GM21367 (cell line): Measurements from ENCODE around the gene OR2G6.
"Not testable (repeated sequence)": the region's sequence is repeated elsewhere in the genome, so short reads cannot be mapped to it uniquely, and the experiment has no call there.

Source experiments
- ATAC-seq: cut with Tn5 transposase; IDR thresholded peaks from one replicate; pipeline ENCODE4 v1.9.1; 2021; ENCODE audit not compliant: unreplicated experiment

Gene OR2G6

GRCh38 chr1:248507773-248508172, at the start of gene OR2G6:
Gene OR2G6, plus strand, starts transcription at chr1:248508073. Its CDS starts 13,574 bp downstream, at chr1:248521647.
- not testable (repeated sequence) for ATAC-seq

GRCh38 chr1:248459117-248459516, 48.8 kb upstream of the OR2G6 start:
- ATAC-seq = not testable (repeated sequence)

- no peak for ATAC-seq
Observed at GRCh38 chr1:248471154-248471553, 36.7 kb upstream of the OR2G6 start.

GRCh38 chr1:248472111-248472510, 35.8 kb upstream of the OR2G6 start:
- not testable (repeated sequence) for ATAC-seq

GRCh38 chr1:248473051-248473450, 34.8 kb upstream of the OR2G6 start, which contains the start of gene OR2T3:
Gene OR2T3, plus strand, starts transcription at chr1:248473351. Its CDS starts 0 bp downstream, at chr1:248473351.
- ATAC-seq = not testable (repeated sequence)

GRCh38 chr1:248475660-248476059, 32.2 kb upstream of the OR2G6 start:
- ATAC-seq = peak; percentile 95

- ATAC-seq = peak; percentile 95
Observed at GRCh38 chr1:248481686-248482579, 25.9 kb upstream of the OR2G6 start.

- ATAC-seq = not testable (repeated sequence)
Observed at GRCh38 chr1:248488289-248488688, 19.6 kb upstream of the OR2G6 start, which contains the start of gene OR2T5. Gene OR2T5, plus strand, starts transcription at chr1:248488589. Its CDS starts 0 bp downstream, at chr1:248488589.

- not testable (repeated sequence) for ATAC-seq
Observed at GRCh38 chr1:248496661-248497060, 11.2 kb upstream of the OR2G6 start.

- not testable (repeated sequence) for ATAC-seq
Observed at GRCh38 chr1:248500305-248501035, 7.4 kb upstream of the OR2G6 start.

- not testable (repeated sequence) for ATAC-seq
Observed at GRCh38 chr1:248510217-248510616, 2.3 kb downstream of the OR2G6 start.

- ATAC-seq = no peak
Observed at GRCh38 chr1:248521856-248522255, 14.0 kb downstream of the OR2G6 start.

- not testable (repeated sequence) for ATAC-seq
Observed at GRCh38 chr1:248537449-248537848, 29.6 kb downstream of the OR2G6 start.

GRCh38 chr1:248547383-248547782, 39.5 kb downstream of the OR2G6 start:
- ATAC-seq = not testable (repeated sequence)

- ATAC-seq = not testable (repeated sequence)
Observed at GRCh38 chr1:248551027-248551426, 43.2 kb downstream of the OR2G6 start.

- ATAC-seq = not testable (repeated sequence)
Observed at GRCh38 chr1:248562672-248563071, 54.8 kb downstream of the OR2G6 start, which contains the start of gene OR2T29. Gene OR2T29, minus strand, starts transcription at chr1:248562772. Its CDS starts 3,281 bp downstream, at chr1:248559491.

GRCh38 chr1:248565530-248566373, 57.9 kb downstream of the OR2G6 start:
- peak; percentile 71 for ATAC-seq

GRCh38 chr1:248569049-248569448, 61.2 kb downstream of the OR2G6 start:
- ATAC-seq = not testable (repeated sequence)

- not testable (repeated sequence) for ATAC-seq
Observed at GRCh38 chr1:248570811-248571210, 62.9 kb downstream of the OR2G6 start.

GRCh38 chr1:248572049-248572448, 64.2 kb downstream of the OR2G6 start:
- peak; percentile 98 for ATAC-seq
